HUDEP-2 (cell line): ENCODE data around the gene SYP.
A peak's percentile ranks its signal among the peaks of the same experiment; 100 is the strongest.
"Not testable (repeated sequence)": the region's sequence is repeated elsewhere in the genome, so short reads cannot be mapped to it uniquely, and the experiment has no call there.

Experiments used
- DNase-seq, 76 experiments: peaks; one replicate each; lab custom pipeline; 2025; ENCODE audit not compliant: unreplicated experiment in 76 of 76; lab: John Stamatoyannopoulos, UW

The SYP gene

GRCh38 chrX:49172280-49172780 is 27.7 kb downstream of the SYP start:
- DNase-seq, result peak in 74 of 76 experiments; percentile 9 to 89 (median 79)

GRCh38 chrX:49171752-49172279 is 28.2 kb downstream of the SYP start, which contains the start of gene PLP2:
TSS of gene PLP2 (plus strand) at chrX:49171898. CDS start at chrX:49172001, 103 bp downstream.
- peak in 39 of 76 experiments; percentile 6 to 57 (median 20) for DNase-seq

- peak in 1 of 76 experiments; percentile 42 for DNase-seq
Observed at GRCh38 chrX:49167740-49168108, 32.3 kb downstream of the SYP start.

- peak in 72 of 76 experiments; percentile 18 to 84 (median 58) for DNase-seq
Observed at GRCh38 chrX:49166914-49167739, 32.9 kb downstream of the SYP start.

DNA sequence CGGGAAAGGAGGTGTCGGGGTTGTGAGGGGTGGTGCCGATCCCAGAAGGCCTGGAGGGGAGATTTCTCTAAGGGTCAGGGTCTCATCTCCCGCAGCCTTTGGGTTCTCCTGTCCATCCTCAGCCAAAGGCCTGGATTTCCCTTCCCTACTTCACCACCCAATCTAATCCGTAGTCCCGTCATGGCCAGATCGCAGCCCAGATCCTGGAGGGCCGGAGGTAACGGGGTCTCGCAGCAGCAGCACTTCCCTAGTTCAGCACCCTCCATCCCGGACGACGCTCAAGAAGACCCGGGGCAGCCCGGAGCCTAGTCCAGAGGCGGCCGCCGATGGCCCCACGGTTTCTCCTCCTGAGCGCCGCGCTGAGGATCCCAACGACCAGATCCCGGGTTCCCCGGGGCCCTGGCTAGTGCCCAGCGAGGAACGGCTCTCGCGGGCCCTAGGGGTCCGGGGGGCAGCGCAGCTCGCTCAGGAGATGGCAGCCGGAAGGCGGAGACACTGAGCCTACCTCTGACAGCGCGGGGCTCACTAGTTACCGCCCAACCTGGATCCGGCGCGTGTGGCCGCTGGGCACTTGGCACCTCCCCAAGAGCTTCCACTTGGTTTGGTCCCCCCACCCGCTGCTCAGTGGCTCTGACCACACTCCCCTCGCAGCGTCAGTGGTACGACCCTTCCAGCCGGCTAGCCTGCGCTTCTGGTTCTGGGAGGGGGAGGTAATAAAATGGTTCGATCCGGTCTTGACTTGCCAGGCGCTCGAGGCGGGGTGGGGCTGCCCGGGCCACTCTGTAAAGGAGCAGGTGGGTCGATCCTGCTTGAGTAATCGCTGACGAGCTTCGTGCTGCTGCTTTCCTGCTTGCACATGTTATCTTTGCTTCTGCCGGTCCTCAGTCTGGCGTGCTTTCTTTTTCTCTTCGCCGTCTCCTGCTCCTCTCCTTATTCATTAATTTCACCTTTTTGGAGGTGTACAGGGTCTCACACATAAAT is 33.8 kb downstream of the SYP start:
- peak in 74 of 76 experiments; percentile 30 to 92 (median 85) for DNase-seq

- DNase-seq, result no peak
Observed at GRCh38 chrX:49164589-49165360, 35.2 kb downstream of the SYP start.

DNA sequence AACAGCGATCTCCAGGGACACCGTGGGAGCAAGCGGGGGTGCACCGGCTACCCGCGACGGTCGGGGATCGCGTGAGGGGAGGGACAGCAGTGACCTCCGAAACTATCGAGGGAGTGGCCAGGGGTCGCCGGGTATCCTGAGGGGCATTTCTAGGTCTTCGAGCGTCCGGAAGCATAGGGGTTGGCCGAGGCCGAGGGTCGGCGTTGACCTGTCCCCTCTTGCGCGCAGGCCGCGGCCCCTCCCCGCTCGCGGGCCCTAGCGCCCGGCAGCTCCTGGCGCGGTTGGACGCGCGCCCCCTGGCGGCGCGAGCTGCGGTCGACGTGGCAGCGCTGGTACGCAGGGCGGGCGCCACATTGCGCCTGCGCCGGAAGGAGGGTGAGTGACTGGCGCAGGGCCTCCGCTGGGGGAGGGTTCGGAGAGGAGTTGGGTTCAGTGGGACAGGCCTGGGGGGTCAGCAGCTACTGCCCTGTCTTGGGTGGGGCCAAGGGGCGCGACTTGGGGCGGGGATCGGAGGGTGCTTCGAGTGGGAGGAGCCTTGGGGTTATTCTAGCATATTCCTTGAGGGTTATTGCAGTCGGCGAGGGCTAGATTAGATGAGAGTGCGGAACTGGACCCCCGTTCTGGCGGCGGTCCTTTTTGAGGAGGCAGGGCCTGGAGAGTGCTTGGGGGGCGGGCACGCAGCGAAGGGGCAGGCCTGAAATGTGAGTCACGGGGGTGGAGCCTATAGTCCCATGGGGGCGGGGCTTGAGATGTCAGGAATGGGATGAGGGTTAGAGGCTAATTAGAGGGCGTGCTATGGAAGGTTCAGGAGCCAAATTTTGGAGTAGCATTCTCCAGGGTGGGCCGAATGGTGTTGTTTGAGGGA is 36.2 kb downstream of the SYP start:
- DNase-seq, result peak; percentile 11 to 95 (median 86)

DNA sequence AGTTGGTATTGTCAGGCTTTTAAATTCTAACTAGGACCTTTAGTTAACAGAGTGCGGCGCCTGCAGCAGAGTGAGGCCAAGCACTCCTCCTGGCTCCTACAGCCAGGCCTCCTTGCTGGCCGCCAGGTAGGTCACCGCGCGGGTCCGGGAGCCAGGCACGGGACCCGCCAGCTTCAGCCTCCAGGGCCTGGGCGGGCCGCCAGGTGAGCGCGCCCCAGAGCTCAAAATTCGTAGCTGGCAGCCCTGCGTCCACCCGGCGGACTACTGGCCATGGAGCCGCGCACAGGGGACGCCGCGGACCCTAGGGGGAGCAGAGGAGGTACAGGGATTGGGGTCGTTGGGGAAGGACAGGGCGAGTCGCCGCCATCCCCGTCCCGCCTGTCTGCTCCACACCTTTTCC is 37.4 kb downstream of the SYP start, which contains the start of gene MAGIX:
Gene MAGIX, plus strand, starts transcription at position 139 of the 400 bp plus-strand sequence. Its CDS starts 132 bp downstream, at position 271.
- no peak for DNase-seq

- peak in 2 of 76 experiments; percentile 1 to 6 for DNase-seq
Observed at GRCh38 chrX:49161632-49162031, 38.4 kb downstream of the SYP start.

DNA sequence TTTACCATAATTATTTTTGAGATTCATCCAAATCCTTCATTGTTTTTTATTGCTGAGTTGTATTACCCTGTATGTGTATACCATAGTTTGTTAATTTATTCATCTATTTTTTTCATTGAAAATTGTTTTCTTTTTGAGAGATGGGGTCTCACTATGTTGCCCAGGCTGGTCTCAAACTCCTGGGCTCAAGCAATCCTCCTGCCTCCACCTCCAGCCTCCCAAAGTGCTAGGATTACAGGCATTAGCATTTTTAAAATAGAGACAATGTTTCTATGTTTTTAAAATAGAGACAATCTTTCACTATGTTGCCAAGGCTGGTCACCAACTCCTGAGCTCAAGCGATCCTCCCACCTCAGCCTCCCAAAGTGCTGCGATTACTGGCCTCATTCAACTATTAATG is 39.1 kb downstream of the SYP start:
- no peak for DNase-seq

- no peak for DNase-seq
Observed at GRCh38 chrX:49157194-49157593, 42.8 kb downstream of the SYP start.

GRCh38 chrX:49155900-49156837 is 43.8 kb downstream of the SYP start:
- peak in 74 of 76 experiments; percentile 1 to 90 (median 78) for DNase-seq

GRCh38 chrX:49155243-49155899 is 44.6 kb downstream of the SYP start:
- peak in 73 of 76 experiments; percentile 5 to 84 (median 59) for DNase-seq

DNA sequence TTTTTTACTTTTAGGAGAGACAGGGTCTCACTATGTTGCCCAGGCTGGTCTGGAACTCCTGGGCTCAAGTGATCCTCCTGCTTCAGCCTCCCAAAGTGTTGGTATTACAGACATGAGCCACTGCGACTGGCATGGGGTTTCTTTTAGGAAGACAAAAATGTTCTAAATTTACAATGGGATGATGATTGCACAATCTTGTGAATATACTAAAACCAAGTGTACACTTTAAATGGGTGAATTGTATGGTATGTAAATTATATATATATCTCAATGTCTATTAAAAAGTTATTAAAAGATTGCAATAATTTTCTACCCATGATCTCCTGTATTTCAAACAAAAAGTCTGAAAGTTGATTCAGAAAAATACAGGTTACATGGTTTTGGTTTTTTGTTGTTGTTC is 46.5 kb downstream of the SYP start:
- no peak for DNase-seq

GRCh38 chrX:49149291-49149690 is 50.7 kb downstream of the SYP start:
- not testable (repeated sequence) for DNase-seq

- peak in 74 of 76 experiments; percentile 1 to 79 (median 41) for DNase-seq
Observed at GRCh38 chrX:49148390-49149100, 51.4 kb downstream of the SYP start.
